IPS DF 4.7 (cell line): ENCODE results near the gene RMND5A.
A peak's percentile ranks its signal among the peaks of the same experiment; 100 is the strongest.

Source experiments
- DNase-seq: peaks from one replicate; pipeline ENCODE4 v3.0.0-alpha.2; 2013; ENCODE audit warnings: low spot score; ENCODE audit errors: extremely low read depth

Gene RMND5A

DNA sequence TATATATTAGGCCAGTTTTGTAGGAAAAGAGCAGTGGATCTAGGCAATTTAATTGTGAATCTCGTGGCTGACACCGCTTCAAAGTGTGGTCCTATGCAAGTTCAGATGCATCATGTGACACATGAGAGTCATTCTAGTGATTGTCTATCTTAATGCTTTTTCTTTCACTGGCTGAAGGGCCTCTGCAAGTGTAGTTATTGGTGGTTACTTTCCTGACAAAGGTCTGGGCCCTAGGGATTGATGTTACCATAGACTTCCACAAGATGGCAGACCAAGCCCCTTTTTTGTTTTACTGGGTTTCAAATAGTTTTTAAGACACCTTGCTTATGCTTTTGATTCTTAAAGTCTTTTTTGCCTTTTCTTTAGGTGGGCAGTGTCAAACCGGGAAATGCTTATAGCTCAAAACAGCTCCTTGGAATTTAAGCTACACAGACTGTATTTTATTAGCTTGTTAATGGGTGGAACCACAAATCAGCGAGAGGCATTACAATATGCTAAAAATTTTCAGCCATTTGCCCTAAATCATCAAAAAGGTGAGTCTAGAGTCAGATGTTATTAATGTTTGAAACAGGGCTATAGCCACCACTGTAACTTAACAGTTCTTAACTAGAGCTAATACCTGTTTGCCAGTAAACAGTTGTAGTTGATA is 44.7 kb downstream of the RMND5A start:
- peak; percentile 33 for DNase-seq

- DNase-seq, result no peak
These were observed 45.2 kb downstream of the RMND5A start for GRCh38 chr2:86765310-86765695.

- no peak for DNase-seq
These were observed 48.3 kb downstream of the RMND5A start for GRCh38 chr2:86768189-86768949.

GRCh38 chr2:86769838-86770237 is 49.7 kb downstream of the RMND5A start:
- no peak for DNase-seq

DNA sequence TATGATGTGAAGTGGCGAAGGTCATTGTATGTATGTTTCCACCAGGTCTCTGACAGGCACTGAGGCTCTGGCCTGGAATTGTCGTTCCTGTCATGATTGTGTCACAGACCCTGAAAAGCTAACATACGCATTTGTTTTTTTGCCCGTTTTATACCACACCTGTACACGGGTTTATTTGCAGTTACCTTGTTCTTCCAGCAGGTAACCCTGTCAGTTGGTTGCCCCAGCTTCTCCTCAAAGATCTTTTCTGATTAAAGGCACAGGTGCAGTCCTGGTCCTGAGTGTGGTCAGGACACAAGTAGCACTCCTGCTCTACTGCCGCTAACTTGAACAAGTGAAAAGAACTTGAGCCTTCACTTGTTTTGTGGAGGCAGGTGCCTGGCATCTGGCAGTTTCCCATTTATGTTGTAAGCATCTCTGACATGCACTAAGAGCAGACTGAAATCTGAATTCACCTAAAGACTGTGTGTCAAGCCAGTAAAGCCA is 50.8 kb downstream of the RMND5A start:
- no peak for DNase-seq

DNA sequence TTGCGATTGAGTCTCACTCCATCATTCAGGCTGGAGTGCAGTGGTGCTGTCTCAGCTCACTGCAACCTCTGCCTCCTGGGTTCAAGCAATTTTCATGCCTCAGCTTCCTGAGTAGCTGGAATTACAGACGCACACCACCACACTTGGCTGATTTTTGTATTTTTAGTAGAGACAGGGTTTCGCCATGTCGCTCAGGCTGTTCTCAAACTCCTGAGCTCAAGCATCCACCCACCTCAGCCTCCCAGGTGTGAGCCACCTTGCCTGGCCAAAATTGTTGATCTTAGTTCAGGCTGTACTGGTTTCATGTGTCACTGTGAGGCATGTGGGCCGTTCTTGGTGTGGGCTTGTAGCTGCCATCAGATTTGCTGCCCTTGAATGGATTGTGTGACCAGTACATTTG is 52.5 kb downstream of the RMND5A start:
- DNase-seq, result no peak

GRCh38 chr2:86774862-86775261 is 54.8 kb downstream of the RMND5A start:
- no peak for DNase-seq

DNA sequence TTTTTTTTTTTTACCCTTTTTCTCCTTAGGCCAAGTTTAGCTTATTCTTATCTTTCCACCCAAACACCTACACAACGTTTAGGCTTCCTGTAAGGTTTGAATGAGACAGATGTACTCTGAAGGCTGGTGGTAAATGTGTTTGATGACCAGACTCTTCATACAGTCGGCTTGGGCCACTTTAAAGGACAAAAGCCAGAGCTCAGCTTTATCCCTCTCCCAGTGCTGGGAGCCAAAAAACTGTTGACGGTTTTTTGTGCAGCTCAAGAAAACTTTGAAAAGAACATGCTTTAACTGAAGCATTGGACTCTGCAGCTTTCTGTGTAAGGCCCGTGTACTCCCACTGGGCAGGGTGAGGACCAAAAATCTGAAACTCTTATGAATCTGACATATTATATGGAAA is 55.2 kb downstream of the RMND5A start:
- no peak for DNase-seq

- no peak for DNase-seq
These were observed 56.4 kb downstream of the RMND5A start for GRCh38 chr2:86776532-86776931.

DNA sequence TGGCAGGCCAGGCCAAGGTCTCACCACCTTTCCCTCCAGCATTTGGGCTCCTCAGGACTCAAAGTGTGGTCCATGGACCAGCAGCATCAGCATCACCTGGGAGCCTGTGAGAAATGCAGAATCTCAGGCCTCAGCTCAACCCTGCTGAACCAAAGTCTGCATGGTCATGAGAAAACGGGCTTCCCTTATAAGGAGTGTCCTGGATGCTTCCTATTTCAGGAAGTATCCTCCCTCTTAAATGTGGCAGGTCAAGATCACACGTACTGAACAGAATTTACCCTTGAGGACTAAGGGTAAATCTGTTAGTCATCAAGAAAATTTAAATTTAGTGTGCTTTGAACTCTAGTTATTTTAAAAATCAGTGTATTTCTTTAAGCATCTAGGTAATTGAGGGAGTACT is 58.9 kb downstream of the RMND5A start:
- DNase-seq, result no peak

GRCh38 chr2:86779971-86780370 is 59.9 kb downstream of the RMND5A start:
- DNase-seq, result no peak

- no peak for DNase-seq
These were observed 61.3 kb downstream of the RMND5A start for GRCh38 chr2:86781363-86781762.

GRCh38 chr2:86782748-86783147 is 62.7 kb downstream of the RMND5A start:
- no peak for DNase-seq

- no peak for DNase-seq
These were observed 63.7 kb downstream of the RMND5A start for GRCh38 chr2:86783615-86784339.

DNA sequence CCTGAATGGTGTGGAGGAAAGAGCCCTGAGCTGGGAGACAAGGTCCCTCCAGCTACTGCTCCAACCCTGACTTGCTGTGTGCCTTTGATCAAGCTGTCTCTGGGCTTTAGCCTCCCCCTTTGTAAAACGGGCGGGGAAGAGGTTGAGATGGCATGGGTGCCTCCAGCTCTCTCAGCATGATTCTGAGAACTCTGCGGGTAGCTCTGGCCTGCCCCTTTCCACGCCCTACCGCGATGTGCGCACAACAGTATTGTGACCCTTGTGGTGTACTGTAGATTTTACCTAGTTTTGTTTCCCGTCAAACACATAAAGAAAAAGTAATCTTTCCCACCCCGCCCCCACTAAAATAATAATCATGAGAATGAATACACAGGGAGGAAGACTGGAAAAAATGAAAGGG is 65.4 kb downstream of the RMND5A start:
- no peak for DNase-seq

GRCh38 chr2:86786001-86786536 is 66.0 kb downstream of the RMND5A start:
- DNase-seq, result no peak

- no peak for DNase-seq
These were observed 67.6 kb downstream of the RMND5A start for GRCh38 chr2:86787736-86788135.

DNA sequence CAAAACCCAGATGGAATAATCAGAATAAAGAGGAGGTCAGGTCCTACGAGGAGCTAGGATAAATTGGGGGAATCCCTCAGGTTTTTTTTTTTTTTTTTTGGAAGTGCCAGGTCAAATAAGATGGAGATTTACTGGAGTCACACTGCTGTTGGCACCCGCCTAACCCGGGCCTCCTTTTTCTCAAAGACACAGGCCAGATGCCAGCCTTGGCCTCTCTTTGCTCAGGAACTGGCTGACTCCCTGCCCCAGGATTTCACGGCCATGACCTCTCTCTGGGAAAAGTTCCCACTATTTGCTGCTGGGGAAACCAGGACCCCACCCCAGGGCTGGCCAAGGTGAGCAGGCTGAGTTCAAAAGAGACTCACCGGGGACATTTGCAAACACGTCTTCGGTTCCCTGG is 68.1 kb downstream of the RMND5A start:
- DNase-seq, result no peak

DNA sequence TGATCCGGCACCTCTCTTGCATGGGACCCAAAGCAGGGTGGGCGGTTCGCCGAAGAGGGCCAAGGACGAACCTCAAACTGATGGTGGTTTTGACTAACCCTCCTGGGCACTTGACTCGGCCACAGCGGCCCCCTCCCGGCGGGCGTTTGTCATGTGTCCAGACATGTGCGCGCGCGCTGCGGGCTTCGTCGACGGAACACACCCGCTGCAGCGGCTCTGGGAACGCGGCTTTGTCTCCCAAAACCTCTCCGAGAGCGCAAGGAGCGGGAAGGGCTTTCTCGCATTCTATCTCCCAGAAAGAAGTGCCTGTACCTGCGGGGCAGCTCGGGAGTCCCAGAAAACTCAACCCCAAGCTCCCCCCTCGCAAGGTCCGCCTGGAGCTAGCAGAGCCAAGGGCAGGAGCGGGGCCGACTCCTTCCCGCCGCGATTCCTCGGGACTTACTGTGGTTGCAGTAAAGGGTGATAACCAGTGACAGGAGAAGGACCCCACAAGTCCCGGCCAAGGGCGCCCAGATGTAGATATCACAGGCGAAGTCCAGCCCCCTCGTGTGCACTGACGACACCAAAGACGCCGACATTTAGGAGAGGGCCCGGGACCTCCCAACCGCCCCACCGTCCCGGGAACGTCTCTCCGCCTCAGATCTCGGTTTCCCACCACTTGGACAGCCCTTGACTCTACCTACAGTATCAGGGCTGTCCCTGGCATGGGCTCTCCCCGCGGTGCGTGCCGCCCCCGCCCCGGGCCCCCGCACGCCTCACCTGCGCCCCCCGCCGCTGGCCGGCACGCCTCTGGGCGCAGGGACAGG is 69.0 kb downstream of the RMND5A start:
- DNase-seq, result no peak

GRCh38 chr2:86789687-86790133 is 69.6 kb downstream of the RMND5A start:
- no peak for DNase-seq

DNA sequence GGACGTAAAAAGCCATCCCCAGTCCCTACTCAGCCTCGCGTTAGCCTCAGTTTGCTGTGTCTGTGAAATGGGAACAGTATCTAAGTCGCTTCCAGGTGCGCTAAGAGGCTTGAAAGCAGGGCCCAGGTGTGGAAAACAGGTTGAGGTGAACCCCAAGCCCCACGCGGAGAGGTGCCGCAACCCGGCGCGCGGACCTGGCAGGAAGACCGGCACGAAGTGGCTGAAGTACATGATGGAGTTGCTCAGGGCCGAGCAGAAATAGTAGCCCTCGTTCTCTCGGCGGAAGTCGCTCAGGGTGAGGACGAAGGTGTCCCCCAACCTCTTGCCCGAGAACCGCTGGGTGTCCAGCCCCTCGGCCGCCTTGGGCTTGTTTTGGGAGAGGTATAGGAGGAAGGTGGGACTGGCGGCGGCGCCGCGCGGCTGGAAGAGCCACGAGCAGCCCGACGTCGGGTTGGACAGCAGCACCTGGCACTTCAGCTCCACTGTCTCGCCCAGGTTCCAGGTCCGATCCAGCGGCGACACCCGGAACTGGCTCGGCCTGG is 70.1 kb downstream of the RMND5A start:
- DNase-seq, result no peak
